Measurements from ENCODE around the gene TMEM238L.

- TF ChIP-seq ZNF324 (CRISPR knock-in tag; IDR thresholded peaks at IDR 0.05) = no peak
- no peak for TF ChIP-seq POLR3G (IDR thresholded peaks at IDR 0.05; ENCODE audit: extremely low read depth, insufficient read length, insufficient replicate concordance)
- TF ChIP-seq ZC3H4 (CRISPR knock-in tag; IDR thresholded peaks at IDR 0.05; ENCODE audit: borderline replicate concordance) = no peak
- TF ChIP-seq USF2 (CRISPR knock-in tag; IDR thresholded peaks at IDR 0.05) = no peak
These were observed 49.8 kb downstream of the TMEM238L start for GRCh38 chr17:10754109-10754508.

All from K562 (cell line).